ENCODE measurements around the gene FBXL12. TPM values are rescaled to one million over a fixed set of nuclear protein-coding genes. Genes with fewer than 3 reads are reported as not detected.
A peak's percentile ranks its signal among the peaks of the same experiment; 100 is the strongest.

FBXL12 gene
- total RNA-seq, 1 donor = 21.6 TPM

- no peak for DNase-seq (ENCODE audit: low read depth)
- no peak overlapping the region for H3K4me3 ChIP-seq (ENCODE audit: low read depth, low read length)
- TF ChIP-seq CTCF (IDR thresholded peaks at IDR 0.05; ENCODE audit: insufficient read depth, low read depth, low read length) = no peak
Measured at GRCh38 chr19:9808855-9809824, 9.7 kb downstream of the FBXL12 start.

- H3K4me3 ChIP-seq (ENCODE audit: low read depth, low read length) = no peak overlapping the region
- DNase-seq (ENCODE audit: low read depth) = no peak
- no peak for TF ChIP-seq CTCF (IDR thresholded peaks at IDR 0.05; ENCODE audit: insufficient read depth, low read depth, low read length)
Measured at GRCh38 chr19:9806803-9807202, 12.1 kb downstream of the FBXL12 start.

GRCh38 chr19:9801976-9802375, 16.9 kb downstream of the FBXL12 start:
- no peak for DNase-seq (ENCODE audit: low read depth)
- H3K4me3 ChIP-seq (ENCODE audit: low read depth, low read length) = no peak overlapping the region
- TF ChIP-seq CTCF (IDR thresholded peaks at IDR 0.05; ENCODE audit: insufficient read depth, low read depth, low read length) = no peak

- no peak overlapping the region for H3K4me3 ChIP-seq (ENCODE audit: low read depth, low read length)
- no peak for DNase-seq (ENCODE audit: low read depth)
- no peak for TF ChIP-seq CTCF (IDR thresholded peaks at IDR 0.05; ENCODE audit: insufficient read depth, low read depth, low read length)
Measured at GRCh38 chr19:9799162-9799561, 19.7 kb downstream of the FBXL12 start.

- DNase-seq (ENCODE audit: low read depth) = peak; percentile 58
- no peak for TF ChIP-seq CTCF (IDR thresholded peaks at IDR 0.05; ENCODE audit: insufficient read depth, low read depth, low read length)
Measured at GRCh38 chr19:9797871-9798270, 21.0 kb downstream of the FBXL12 start.

GRCh38 chr19:9796113-9796773, 22.6 kb downstream of the FBXL12 start:
- TF ChIP-seq CTCF (IDR thresholded peaks at IDR 0.05; ENCODE audit: insufficient read depth, low read depth, low read length) = peak; percentile 81
- H3K4me3 ChIP-seq (ENCODE audit: low read depth, low read length) = no peak overlapping the region
- DNase-seq (ENCODE audit: low read depth) = peak; percentile 94

More at GRCh38 chr19:9797871-9798270, 21.0 kb downstream of the FBXL12 start:
- no peak overlapping the region for H3K4me3 ChIP-seq (ENCODE audit: low read depth, low read length)
